Vagina (tissue), 2 donors: ENCODE results near the gene BPIFB1. TPM values are rescaled to one million over a fixed set of nuclear protein-coding genes. Genes with fewer than 3 reads are reported as not detected.

Experiments
- DNase-seq, 2 donors: peaks; one replicate each; pipeline ENCODE4 v3.0.0-alpha.2; 2017; ENCODE audit errors: extremely low spot score in 2 of 2
- H3K27ac ChIP-seq: fragments of 200-600 bp; sonication (generic); one replicate; pipeline ENCODE4 v1.5.1; 2019
- H3K27me3 ChIP-seq: fragments of 200-600 bp; sonication (generic); one replicate; pipeline ENCODE4 v1.5.1; 2019
- H3K36me3 ChIP-seq, 2 donors: fragments of 200-600 bp; sonication (generic); one replicate each; pipeline ENCODE4 v1.5.1; 2017 to 2019
- H3K4me1 ChIP-seq: fragments of 200-600 bp; sonication (generic); one replicate; pipeline ENCODE4 v1.5.1; 2019
- H3K4me3 ChIP-seq, 2 donors: fragments of 200-600 bp; sonication (generic); 1 replicate in 1 of 2; 2 replicates in 1 of 2; pipeline ENCODE4 v1.5.1; 2016 to 2019
- H3K9me3 ChIP-seq: fragments of 200-600 bp; sonication (generic); one replicate; pipeline ENCODE4 v1.5.1; 2019
- POLR2A ChIP-seq, 2 donors: fragments of 450-650 bp; IDR thresholded peaks; one replicate each; pipeline ENCODE4 v1.6.1; 2017; ENCODE audit warnings: antibody characterized with exemption in 2 of 2, mild to moderate bottlenecking in 2 of 2, moderate library complexity in 2 of 2
- POLR2AphosphoS5 ChIP-seq, 2 donors: sonication (generic); formaldehyde crosslinking; IDR thresholded peaks; one replicate each; pipeline ENCODE4 v1.9.0; 2017; ENCODE audit warnings: antibody characterized with exemption in 2 of 2, mild to moderate bottlenecking in 2 of 2, low read depth in 1 of 2; ENCODE audit not compliant: insufficient read depth in 1 of 2
- intact Hi-C: fragments of 100-400 bp; cut with DNase I; formaldehyde crosslinking; loops from one replicate; pipeline ENCODE4 v1.15.1; 2023
- total RNA-seq: library from RNA; depleted of rRNA; stranded (reverse); fragments of >200 nt; gene quantifications from one replicate; pipeline ENCODE4 v1.2.3, GENCODE V29; 2016
- TF ChIP-seq, protein P1 (sequence below), 3 experiments: fragments of 450-650 bp in 2 of 3; fragments of 200-600 bp in 1 of 3; sonication (generic) in 1 of 3; IDR thresholded peaks; one replicate each; pipeline ENCODE4 v1.5.1; 2017 to 2019; ENCODE audit warnings: antibody characterized with exemption in 3 of 3, mild to moderate bottlenecking in 2 of 3, moderate library complexity in 2 of 3

The BPIFB1 gene
- total RNA-seq, 1 donor from 2014 or later, result not detected

DNA sequence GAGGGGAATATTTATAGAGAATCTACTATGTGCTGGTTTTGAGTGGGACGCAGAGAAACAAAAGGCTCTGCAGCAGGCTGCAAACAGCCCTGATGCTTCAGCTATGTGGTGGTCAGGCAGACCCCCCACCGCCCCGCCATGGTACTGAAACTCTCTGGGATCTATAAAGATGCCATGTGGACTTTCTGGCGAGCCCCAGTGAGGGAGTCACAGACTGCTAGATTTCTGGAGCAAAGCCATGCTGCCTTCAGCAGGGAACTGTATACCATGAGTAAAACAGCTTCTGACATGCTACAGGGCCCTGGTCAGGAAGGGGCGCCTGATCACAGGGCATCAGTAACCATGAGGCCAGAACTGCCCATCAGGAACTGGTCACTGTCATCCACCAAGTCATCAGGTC lies 19.2 kb upstream of the BPIFB1 start:
- no peaks in the 10 kb centered on the region for H3K36me3 ChIP-seq
- no peaks in the 10 kb centered on the region for H3K27me3 ChIP-seq
- TF ChIP-seq POLR2AphosphoS5 (IDR thresholded peaks at IDR 0.05; ENCODE audit: insufficient read depth in 1 of 2, low read depth in 1 of 2), result no peak
- no peak for TF ChIP-seq POLR2A (IDR thresholded peaks at IDR 0.05)
- TF ChIP-seq, protein P1, sequence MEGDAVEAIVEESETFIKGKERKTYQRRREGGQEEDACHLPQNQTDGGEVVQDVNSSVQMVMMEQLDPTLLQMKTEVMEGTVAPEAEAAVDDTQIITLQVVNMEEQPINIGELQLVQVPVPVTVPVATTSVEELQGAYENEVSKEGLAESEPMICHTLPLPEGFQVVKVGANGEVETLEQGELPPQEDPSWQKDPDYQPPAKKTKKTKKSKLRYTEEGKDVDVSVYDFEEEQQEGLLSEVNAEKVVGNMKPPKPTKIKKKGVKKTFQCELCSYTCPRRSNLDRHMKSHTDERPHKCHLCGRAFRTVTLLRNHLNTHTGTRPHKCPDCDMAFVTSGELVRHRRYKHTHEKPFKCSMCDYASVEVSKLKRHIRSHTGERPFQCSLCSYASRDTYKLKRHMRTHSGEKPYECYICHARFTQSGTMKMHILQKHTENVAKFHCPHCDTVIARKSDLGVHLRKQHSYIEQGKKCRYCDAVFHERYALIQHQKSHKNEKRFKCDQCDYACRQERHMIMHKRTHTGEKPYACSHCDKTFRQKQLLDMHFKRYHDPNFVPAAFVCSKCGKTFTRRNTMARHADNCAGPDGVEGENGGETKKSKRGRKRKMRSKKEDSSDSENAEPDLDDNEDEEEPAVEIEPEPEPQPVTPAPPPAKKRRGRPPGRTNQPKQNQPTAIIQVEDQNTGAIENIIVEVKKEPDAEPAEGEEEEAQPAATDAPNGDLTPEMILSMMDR (IDR thresholded peaks at IDR 0.05), result no peak
- H3K27ac ChIP-seq, result no peak overlapping the region
- H3K4me3 ChIP-seq, result no peak overlapping the region
- no peaks in the 10 kb centered on the region for H3K9me3 ChIP-seq
- no peak for DNase-seq
- no peaks in the 10 kb centered on the region for H3K4me1 ChIP-seq
- intact Hi-C loops, result no loop called here

DNA sequence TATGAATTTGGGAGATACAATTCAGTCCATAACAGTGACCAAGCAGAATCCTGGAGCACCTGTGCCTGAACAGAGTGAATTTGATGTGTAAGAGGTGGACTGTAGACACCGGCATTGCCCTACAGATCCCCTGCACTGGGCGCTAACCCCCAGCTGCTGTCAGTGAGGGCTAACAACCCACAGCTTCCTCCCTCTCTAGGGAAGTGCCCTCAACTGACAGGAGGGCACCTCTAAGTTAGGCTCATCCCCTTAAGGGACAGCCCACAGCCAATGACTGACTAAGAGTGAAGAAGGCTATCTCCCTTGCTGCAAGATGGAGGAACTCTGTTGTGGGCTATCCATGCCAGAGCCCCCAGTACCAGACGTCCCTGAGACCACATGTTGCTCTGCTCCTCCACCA lies 15.3 kb upstream of the BPIFB1 start:
- H3K27me3 ChIP-seq, result no peaks in the 10 kb centered on the region
- intact Hi-C loops, result no loop called here
- H3K4me3 ChIP-seq, result no peak overlapping the region
- no peak for DNase-seq
- H3K4me1 ChIP-seq, result no peaks in the 10 kb centered on the region
- no peaks in the 10 kb centered on the region for H3K36me3 ChIP-seq
- TF ChIP-seq POLR2A (IDR thresholded peaks at IDR 0.05), result no peak
- no peak for TF ChIP-seq POLR2AphosphoS5 (IDR thresholded peaks at IDR 0.05; ENCODE audit: insufficient read depth in 1 of 2, low read depth in 1 of 2)
- TF ChIP-seq, protein P1 (IDR thresholded peaks at IDR 0.05), result no peak
- H3K27ac ChIP-seq, result no peak overlapping the region
- H3K9me3 ChIP-seq, result no peaks in the 10 kb centered on the region

DNA sequence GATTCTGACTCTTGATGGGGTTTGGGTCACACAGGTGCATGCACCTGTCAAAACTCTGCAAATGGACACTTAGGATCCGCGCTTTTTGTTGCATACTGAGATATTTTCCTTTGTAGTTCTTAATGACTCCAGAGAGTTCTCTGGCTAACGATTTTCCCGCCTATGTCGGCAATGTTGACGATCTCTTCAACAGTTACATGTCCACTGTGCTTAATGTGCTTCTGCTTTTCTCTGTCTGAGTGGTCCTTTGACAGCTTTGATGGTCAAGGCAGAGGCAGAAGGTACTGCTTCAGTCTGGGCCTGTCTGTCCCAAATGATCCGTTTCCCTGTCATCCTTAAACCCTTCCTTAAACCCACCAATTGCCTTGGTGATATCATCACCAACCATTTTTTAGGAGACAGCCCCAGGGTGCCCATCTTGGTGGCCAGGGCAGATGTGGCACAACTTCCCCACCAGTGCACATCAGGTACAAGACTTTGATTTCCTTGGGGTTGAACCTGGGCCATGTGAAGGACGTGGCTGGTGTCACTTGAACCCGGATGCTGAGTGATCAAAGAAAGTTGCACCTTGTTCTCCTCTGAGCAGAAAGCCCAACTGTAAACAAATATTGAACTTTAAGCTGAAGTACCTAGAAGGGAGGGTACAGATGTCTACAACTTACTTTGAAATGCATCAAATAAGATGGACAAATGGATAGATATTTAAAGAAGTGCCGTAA lies 10.7 kb upstream of the BPIFB1 start:
- DNase-seq, result no peak
- Histone ChIP-seq H3K27me3 (no peaks in the 10 kb centered on the region), H3K4me3 (no peak overlapping the region), H3K4me1 (no peaks in the 10 kb centered on the region), H3K9me3 (no peaks in the 10 kb centered on the region), H3K27ac (no peak overlapping the region), H3K36me3 (no peaks in the 10 kb centered on the region)
- intact Hi-C loops, result no loop called here
- TF ChIP-seq, protein P1 (IDR thresholded peaks at IDR 0.05), result no peak
- no peak for TF ChIP-seq POLR2A (IDR thresholded peaks at IDR 0.05)
- TF ChIP-seq POLR2AphosphoS5 (IDR thresholded peaks at IDR 0.05; ENCODE audit: insufficient read depth in 1 of 2, low read depth in 1 of 2), result no peak

DNA sequence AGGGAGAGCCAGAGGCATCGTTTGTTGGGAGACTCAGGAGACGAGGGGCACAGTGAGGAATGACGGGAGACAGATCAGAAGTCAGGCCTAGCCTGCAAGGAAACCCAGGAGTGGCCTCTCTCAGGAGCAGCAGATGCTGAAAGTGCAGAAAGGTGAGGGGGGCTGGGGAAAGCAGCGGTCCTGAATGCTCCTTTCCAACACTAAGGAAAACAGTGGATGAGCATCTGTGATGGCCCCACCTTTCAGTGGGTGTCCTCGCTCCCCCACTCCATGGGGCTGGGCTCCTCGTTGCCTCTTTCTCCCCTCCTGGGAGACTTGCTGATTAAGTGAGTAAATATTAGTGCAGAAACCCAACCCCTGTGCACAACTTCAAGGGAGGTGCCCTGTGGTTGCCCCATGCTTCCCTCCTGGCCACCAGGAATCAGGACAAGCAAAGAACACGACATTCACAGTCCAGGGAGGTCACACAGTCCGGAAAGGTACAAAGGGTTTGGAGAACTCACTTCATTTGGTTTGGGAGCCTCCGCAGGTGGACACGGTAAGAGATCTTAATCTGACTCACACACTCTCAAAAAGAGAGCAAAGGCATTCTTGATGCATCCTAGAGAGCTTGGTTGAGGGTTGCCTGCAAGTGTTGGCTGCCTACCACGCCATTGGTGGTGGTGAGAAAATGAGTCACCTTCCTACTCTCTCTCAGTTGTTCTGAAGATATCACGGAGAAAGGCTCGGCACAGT lies 9.7 kb upstream of the BPIFB1 start:
- no peaks in the 10 kb centered on the region for H3K27me3 ChIP-seq
- intact Hi-C loops, result no loop called here
- H3K4me1 ChIP-seq, result no peaks in the 10 kb centered on the region
- no peaks in the 10 kb centered on the region for H3K9me3 ChIP-seq
- TF ChIP-seq, protein P1 (IDR thresholded peaks at IDR 0.05), result no peak
- TF ChIP-seq POLR2AphosphoS5 (IDR thresholded peaks at IDR 0.05; ENCODE audit: insufficient read depth in 1 of 2, low read depth in 1 of 2) (no peak), POLR2A (IDR thresholded peaks at IDR 0.05) (no peak)
- no peak overlapping the region for H3K4me3 ChIP-seq
- H3K36me3 ChIP-seq, result no peaks in the 10 kb centered on the region
- no peak overlapping the region for H3K27ac ChIP-seq
- no peak for DNase-seq

DNA sequence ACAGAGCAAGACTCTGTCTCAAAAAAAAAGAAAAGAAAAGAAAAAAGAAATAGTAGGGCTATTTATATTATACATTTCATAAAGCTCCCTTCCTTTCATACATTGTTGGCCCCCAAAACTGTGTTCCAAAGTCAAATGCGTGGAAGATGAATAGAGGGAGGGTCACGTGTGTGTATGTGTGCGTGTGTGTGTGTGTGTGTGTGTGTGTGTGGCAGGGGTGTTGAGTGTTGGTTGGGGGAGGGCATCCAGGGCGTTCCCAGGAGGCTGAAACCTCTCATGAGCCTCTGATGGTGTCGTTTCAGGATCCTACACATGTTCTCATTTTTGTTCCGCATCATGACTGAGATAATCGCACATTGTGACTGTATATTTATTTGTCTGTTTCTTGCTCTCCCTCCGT lies 7.8 kb upstream of the BPIFB1 start:
- Histone ChIP-seq H3K27ac (no peak overlapping the region), H3K9me3 (no peaks in the 10 kb centered on the region), H3K4me3 (no peak overlapping the region), H3K27me3 (no peaks in the 10 kb centered on the region), H3K36me3 (no peaks in the 10 kb centered on the region), H3K4me1 (no peaks in the 10 kb centered on the region)
- DNase-seq, result peak in 1 of 2 donors; percentile 88
- TF ChIP-seq, protein P1 (IDR thresholded peaks at IDR 0.05), result no peak
- TF ChIP-seq POLR2AphosphoS5 (IDR thresholded peaks at IDR 0.05; ENCODE audit: insufficient read depth in 1 of 2, low read depth in 1 of 2), result no peak
- TF ChIP-seq POLR2A (IDR thresholded peaks at IDR 0.05), result no peak
- intact Hi-C loops, result no loop called here
